Adrenal gland (tissue), 12 donors: ENCODE measurements around the gene SMCP. TPM values are rescaled to one million over a fixed set of nuclear protein-coding genes. Genes with fewer than 3 reads are reported as not detected.

ENCODE experiments used
- DNase-seq, 7 donors: peaks; one replicate each; pipeline ENCODE4 v3.0.0-alpha.2; 2019 to 2020
- H3K27ac ChIP-seq, 5 donors: fragments of 200-600 bp; sonication (generic) in 4 of 5; 1 replicate in 3 of 5; 2 replicates in 2 of 5; pipeline versions ENCODE4 v1.5.1 to v1.8.0; 2016 to 2020; ENCODE audit warnings: mild to moderate bottlenecking in 1 of 5
- H3K27me3 ChIP-seq: fragments of 200-600 bp; 2 replicates; pipeline ENCODE4 v1.8.0; 2021
- H3K36me3 ChIP-seq, 2 donors: fragments of 200-600 bp; replicated peaks in 1 of 2; 1 replicate in 1 of 2; 2 replicates in 1 of 2; pipeline versions ENCODE4 v1.5.1 to v1.8.0; 2018 to 2022
- H3K4me1 ChIP-seq, 2 donors: fragments of 200-600 bp; replicated peaks in 1 of 2; 1 replicate in 1 of 2; 2 replicates in 1 of 2; pipeline versions ENCODE4 v1.5.1 to v1.8.0; 2018 to 2021
- H3K4me3 ChIP-seq, 4 donors: fragments of 200-600 bp; sonication (generic) in 3 of 4; one replicate each; pipeline ENCODE4 v1.5.1; 2016 to 2018
- H3K9me3 ChIP-seq, 3 donors: fragments of 200-600 bp; sonication (generic) in 1 of 3; replicated peaks in 1 of 3; 1 replicate in 2 of 3; 2 replicates in 1 of 3; pipeline versions ENCODE4 v1.5.1 to v1.8.0; 2016 to 2021
- POLR2A ChIP-seq, 2 donors: fragments of 450-650 bp; IDR thresholded peaks; one replicate each; pipeline ENCODE4 v1.6.1; 2017; ENCODE audit warnings: antibody characterized with exemption in 2 of 2, mild to moderate bottlenecking in 2 of 2, moderate library complexity in 1 of 2
- WGBS, 4 donors: extraction: QIAGEN DNeasy Blood & Tissue Kit in 2 of 4; methylation state at CpG; one replicate each; pipeline versions ENCODE4 v1.1.5 to v1.1.7; 2013 to 2017; 5-methylcytosine and 5-hydroxymethylcytosine counted together
- intact Hi-C, 2 donors: fragments of 100-400 bp; cut with DNase I; formaldehyde crosslinking; loops; one replicate each; pipeline versions ENCODE4 v1.14.1 to v1.15.0; 2022 to 2023
- polyA plus RNA-seq, 3 donors: library from polyadenylated mRNA; stranded (reverse); fragments of 200-250 nt in 2 of 3; fragments of 350-450 nt in 1 of 3; fragmentation: Illumina TruSeq in 1 of 3; extraction: RNeasy Lipid Tissue Mini Kit (QIAGEN cat#74804) in 1 of 3; gene quantifications; one replicate each; pipeline ENCODE4 v1.2.3, GENCODE V29; 2013 to 2014
- total RNA-seq, 9 donors: library from RNA; depleted of rRNA in 4 of 9; stranded (reverse); fragments of >200 nt in 4 of 9; fragments of 120-200 nt in 1 of 9; fragmentation: NEBNext Ultra II Directional in 1 of 9; extraction: Animal tissue kit (Norgen Biotek cat#: 25700) in 1 of 9; gene quantifications; one replicate each; pipeline versions ENCODE4 v1.1.0 to v1.2.4, GENCODE V29; 2013 to 2023
- TF ChIP-seq, protein P1 (sequence below), 6 experiments: fragments of 450-650 bp in 4 of 6; fragments of 200-600 bp in 2 of 6; sonication (generic) in 1 of 6; IDR thresholded peaks; 1 replicate in 5 of 6; 2 replicates in 1 of 6; pipeline versions ENCODE4 v1.5.1 to v1.8.0; 2016 to 2021; ENCODE audit warnings: antibody characterized with exemption in 6 of 6, mild to moderate bottlenecking in 2 of 6, moderate library complexity in 1 of 6
- donor health status: healthy with polysubstance abuse.
- donor health status: Bipolar disorder and iron deficiency.
- donor health status: DM: yes; HTN: yes; CAD: no.
- donor health status: DM: no; HTN: no; CAD: no.
- donor health status: DM: no; HTN: no; CAD: no.
- donor health status: DM: yes; HTN: yes; CAD: no.

Gene SMCP
- total and polyA plus RNA-seq, 12 donors: not detected

DNA sequence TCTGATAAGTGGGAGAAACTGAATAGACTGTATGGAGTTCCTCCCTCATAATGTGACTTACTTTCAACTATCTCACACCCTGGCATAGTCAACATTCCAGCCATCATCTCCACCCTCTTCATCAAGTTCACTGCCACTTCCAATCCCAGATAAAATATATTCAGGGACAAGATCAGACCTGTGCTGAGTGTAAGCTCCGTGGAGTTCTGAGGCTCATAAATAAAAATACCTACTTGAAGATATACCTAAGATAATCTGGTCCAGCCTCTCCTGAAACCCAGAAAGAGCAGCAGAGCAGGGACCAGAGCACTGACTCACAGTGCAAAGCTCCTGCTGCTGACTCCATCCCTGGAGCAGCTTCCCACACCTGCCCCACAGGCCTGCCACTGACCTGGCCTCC, 20.1 kb upstream of the SMCP start:
- no peak overlapping the region for H3K27ac ChIP-seq
- intact Hi-C loops: no loop called here
- H3K4me1 ChIP-seq: no peaks in the 10 kb centered on the region
- TF ChIP-seq POLR2A (IDR thresholded peaks at IDR 0.05): no peak
- TF ChIP-seq, protein P1, sequence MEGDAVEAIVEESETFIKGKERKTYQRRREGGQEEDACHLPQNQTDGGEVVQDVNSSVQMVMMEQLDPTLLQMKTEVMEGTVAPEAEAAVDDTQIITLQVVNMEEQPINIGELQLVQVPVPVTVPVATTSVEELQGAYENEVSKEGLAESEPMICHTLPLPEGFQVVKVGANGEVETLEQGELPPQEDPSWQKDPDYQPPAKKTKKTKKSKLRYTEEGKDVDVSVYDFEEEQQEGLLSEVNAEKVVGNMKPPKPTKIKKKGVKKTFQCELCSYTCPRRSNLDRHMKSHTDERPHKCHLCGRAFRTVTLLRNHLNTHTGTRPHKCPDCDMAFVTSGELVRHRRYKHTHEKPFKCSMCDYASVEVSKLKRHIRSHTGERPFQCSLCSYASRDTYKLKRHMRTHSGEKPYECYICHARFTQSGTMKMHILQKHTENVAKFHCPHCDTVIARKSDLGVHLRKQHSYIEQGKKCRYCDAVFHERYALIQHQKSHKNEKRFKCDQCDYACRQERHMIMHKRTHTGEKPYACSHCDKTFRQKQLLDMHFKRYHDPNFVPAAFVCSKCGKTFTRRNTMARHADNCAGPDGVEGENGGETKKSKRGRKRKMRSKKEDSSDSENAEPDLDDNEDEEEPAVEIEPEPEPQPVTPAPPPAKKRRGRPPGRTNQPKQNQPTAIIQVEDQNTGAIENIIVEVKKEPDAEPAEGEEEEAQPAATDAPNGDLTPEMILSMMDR (IDR thresholded peaks at IDR 0.05): no peak
- H3K9me3 ChIP-seq: no peaks in the 10 kb centered on the region
- WGBS, 4 donors: 50 to 69% (median 59%) methylated on average over 1 of the region's 1 CpG
- no peak overlapping the region for H3K4me3 ChIP-seq
- DNase-seq: no peak
- no peaks in the 10 kb centered on the region for H3K27me3 ChIP-seq
- H3K36me3 ChIP-seq: no peaks in the 10 kb centered on the region

DNA sequence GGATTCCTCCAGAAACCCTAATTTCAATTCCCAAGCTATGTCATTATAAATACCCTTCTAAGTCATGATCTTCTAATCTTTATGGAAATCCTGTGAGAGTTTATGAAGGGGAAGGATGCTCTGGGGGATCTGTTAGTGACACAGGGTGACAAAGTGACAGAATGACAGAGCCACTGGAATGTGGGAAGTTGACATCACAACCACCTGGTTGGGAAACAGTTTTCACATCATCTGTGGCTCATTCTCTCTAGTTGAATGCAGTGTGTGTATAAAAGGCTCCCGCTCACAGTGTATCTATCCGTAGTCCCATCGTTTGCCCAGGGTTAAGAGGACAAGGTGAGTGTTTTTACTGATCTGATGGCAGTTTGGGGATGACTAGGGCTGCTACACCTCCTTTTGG, 18.4 kb upstream of the SMCP start, which contains the start of gene LCE7A:
LCE7A (plus strand) TSS at position 301 of the 400 bp plus-strand sequence. CDS start 702 bp downstream, outside the sequence.
- H3K9me3 ChIP-seq: no peaks in the 10 kb centered on the region
- no peak for DNase-seq
- no peaks in the 10 kb centered on the region for H3K27me3 ChIP-seq
- H3K27ac ChIP-seq: no peak within 1 kb of the TSS
- no peaks in the 10 kb centered on the region for H3K4me1 ChIP-seq
- intact Hi-C loops: no loop called here
- no peak within 1 kb of the TSS for H3K4me3 ChIP-seq
- WGBS, 4 donors: 61 to 89% (median 79%) methylated on average over 3 of the region's 3 CpGs
- TF ChIP-seq POLR2A (IDR thresholded peaks at IDR 0.05): no peak
- TF ChIP-seq, protein P1 (IDR thresholded peaks at IDR 0.05): no peak
- H3K36me3 ChIP-seq: no peaks in the 10 kb centered on the region

DNA sequence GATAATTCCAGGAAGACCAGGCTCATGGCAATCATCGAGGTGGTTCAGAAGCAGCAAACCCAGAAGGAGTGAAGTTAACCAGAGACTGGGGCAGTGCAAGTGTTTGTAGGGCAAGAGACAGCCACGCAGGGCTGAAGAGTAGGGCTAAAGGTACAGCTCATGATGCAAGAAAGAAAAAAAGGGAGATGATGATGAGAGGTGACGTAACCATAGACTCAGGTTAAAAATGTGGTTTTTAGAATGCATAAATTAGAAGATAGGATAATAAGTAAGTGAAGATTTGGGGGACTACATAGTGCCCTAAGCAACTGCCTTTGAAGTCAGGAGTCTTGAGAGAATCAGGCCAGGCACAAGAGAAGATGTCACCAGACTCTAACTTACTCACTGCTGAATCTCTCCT, 18.0 kb upstream of the SMCP start:
- no peaks in the 10 kb centered on the region for H3K4me1 ChIP-seq
- intact Hi-C loops: no loop called here
- H3K36me3 ChIP-seq: no peaks in the 10 kb centered on the region
- TF ChIP-seq, protein P1 (IDR thresholded peaks at IDR 0.05): no peak
- TF ChIP-seq POLR2A (IDR thresholded peaks at IDR 0.05): no peak
- DNase-seq: no peak
- H3K27ac ChIP-seq: no peak overlapping the region
- H3K9me3 ChIP-seq: no peaks in the 10 kb centered on the region
- no peak overlapping the region for H3K4me3 ChIP-seq
- no peaks in the 10 kb centered on the region for H3K27me3 ChIP-seq
- 69 to 82% (median 75%) methylated on average over 3 of the region's 3 CpGs for WGBS, 4 donors

DNA sequence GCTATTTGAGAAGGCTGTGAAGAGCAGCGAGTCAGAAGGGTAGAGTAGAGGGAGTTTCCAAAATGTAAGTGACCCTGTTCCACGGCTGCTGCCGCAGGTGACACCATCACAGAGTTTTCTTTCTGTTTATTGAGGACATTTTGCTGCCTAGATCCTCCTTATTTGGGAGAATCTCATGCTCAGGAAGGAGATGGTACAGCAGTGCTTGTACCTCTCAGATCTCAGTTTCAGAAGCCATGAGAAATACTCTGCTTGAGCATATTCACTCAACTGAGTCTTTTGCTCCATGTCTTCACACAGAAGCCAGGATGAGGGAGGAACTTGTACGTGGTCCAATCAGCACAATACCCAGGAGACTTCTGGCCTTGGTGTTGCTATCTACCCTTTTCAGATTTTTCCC, 16.7 kb upstream of the SMCP start:
- Histone ChIP-seq H3K4me3 (no peak overlapping the region), H3K9me3 (no peaks in the 10 kb centered on the region), H3K27ac (no peak overlapping the region), H3K36me3 (no peaks in the 10 kb centered on the region), H3K4me1 (no peaks in the 10 kb centered on the region), H3K27me3 (no peaks in the 10 kb centered on the region)
- intact Hi-C loops: no loop called here
- 79 to 86% (median 80%) methylated on average over 4 of the region's 4 CpGs for WGBS, 4 donors
- TF ChIP-seq POLR2A (IDR thresholded peaks at IDR 0.05): no peak
- TF ChIP-seq, protein P1 (IDR thresholded peaks at IDR 0.05): no peak
- DNase-seq: no peak
